ENCODE data around the gene TCEAL3.

TCEAL3 gene

DNA sequence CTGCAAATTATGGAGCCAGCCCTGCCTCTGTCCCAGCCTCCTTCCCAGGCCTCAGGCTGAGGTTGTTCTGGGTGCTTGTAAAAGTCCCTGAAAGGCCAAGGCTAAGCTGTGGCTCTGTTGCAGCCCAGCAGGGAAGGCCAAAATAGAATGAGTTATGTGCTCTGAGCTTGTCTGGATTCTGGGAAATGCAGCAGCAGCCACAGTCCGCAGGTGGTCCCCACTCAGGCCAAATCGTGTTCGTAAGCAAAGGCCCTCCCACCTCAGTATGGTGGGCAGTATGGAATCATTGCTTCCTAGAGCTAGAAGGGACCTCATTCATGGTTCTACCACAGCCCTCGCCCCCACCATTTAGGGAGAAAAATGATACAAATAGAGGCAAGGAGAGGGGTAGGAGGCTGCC is 16.3 kb downstream of the TCEAL3 start:
- DNase-seq (ENCODE audit: low read depth in 2 of 2), result no peak
- TF ChIP-seq, protein P1, sequence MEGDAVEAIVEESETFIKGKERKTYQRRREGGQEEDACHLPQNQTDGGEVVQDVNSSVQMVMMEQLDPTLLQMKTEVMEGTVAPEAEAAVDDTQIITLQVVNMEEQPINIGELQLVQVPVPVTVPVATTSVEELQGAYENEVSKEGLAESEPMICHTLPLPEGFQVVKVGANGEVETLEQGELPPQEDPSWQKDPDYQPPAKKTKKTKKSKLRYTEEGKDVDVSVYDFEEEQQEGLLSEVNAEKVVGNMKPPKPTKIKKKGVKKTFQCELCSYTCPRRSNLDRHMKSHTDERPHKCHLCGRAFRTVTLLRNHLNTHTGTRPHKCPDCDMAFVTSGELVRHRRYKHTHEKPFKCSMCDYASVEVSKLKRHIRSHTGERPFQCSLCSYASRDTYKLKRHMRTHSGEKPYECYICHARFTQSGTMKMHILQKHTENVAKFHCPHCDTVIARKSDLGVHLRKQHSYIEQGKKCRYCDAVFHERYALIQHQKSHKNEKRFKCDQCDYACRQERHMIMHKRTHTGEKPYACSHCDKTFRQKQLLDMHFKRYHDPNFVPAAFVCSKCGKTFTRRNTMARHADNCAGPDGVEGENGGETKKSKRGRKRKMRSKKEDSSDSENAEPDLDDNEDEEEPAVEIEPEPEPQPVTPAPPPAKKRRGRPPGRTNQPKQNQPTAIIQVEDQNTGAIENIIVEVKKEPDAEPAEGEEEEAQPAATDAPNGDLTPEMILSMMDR (IDR thresholded peaks at IDR 0.05; ENCODE audit: low read depth, low read length), result no peak
- H3K4me3 ChIP-seq (replicated peaks in 1 of 2; ENCODE audit: low read depth in 2 of 2, low read length in 2 of 2), result no peak overlapping the region

DNA sequence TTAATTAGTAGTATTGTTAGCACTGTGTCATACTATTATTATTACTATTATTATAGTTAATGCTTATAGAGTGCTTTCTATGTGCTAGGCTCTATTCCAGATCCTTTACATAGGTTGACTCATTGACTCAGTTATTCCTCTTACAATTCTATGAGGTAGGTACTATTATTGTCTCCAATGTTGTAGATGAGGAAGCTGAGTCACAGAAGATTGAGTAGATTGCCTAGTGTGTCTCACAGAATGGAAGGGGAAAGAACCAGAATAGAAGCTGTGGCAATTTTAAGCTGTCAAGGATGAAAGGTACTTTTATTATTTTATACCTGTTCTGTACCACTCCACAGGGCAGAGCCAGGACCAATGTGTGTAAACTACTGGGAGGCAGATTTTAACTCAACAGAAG is 19.1 kb downstream of the TCEAL3 start:
- peak in 1 of 2 donors; percentile 65 for DNase-seq (ENCODE audit: low read depth in 2 of 2)
- TF ChIP-seq, protein P1 (IDR thresholded peaks at IDR 0.05; ENCODE audit: low read depth, low read length), result no peak
- no peak overlapping the region for H3K4me3 ChIP-seq (replicated peaks in 1 of 2; ENCODE audit: low read depth in 2 of 2, low read length in 2 of 2)

- DNase-seq (ENCODE audit: low read depth in 2 of 2), result peak; percentile 33 to 40
- TF ChIP-seq, protein P1 (IDR thresholded peaks at IDR 0.05; ENCODE audit: low read depth, low read length), result no peak
- H3K4me3 ChIP-seq (replicated peaks in 1 of 2; ENCODE audit: low read depth in 2 of 2, low read length in 2 of 2), result peak within 1 kb of the TSS; percentile 60 to 61
Observed at GRCh38 chrX:103628386-103629317, 20.9 kb downstream of the TCEAL3 start, which contains the start of gene TCEAL1. Gene TCEAL1, plus strand, starts transcription at chrX:103628975. Its CDS starts 942 bp downstream, at chrX:103629917.

- H3K4me3 ChIP-seq (replicated peaks in 1 of 2; ENCODE audit: low read depth in 2 of 2, low read length in 2 of 2), result peak overlapping the region; percentile 60 to 61
- TF ChIP-seq, protein P1 (IDR thresholded peaks at IDR 0.05; ENCODE audit: low read depth, low read length), result peak; percentile 50
- peak; percentile 60 to 76 for DNase-seq (ENCODE audit: low read depth in 2 of 2)
Observed at GRCh38 chrX:103629318-103630170, 21.8 kb downstream of the TCEAL3 start.

- H3K4me3 ChIP-seq (replicated peaks in 1 of 2; ENCODE audit: low read depth in 2 of 2, low read length in 2 of 2), result peak overlapping the region; percentile 60 to 61
- TF ChIP-seq, protein P1 (IDR thresholded peaks at IDR 0.05; ENCODE audit: low read depth, low read length), result no peak
- DNase-seq (ENCODE audit: low read depth in 2 of 2), result no peak
Observed at GRCh38 chrX:103630171-103630511, 22.4 kb downstream of the TCEAL3 start.

GRCh38 chrX:103631145-103631544 is 23.4 kb downstream of the TCEAL3 start:
- no peak for DNase-seq (ENCODE audit: low read depth in 2 of 2)
- TF ChIP-seq, protein P1 (IDR thresholded peaks at IDR 0.05; ENCODE audit: low read depth, low read length), result no peak
- no peak overlapping the region for H3K4me3 ChIP-seq (replicated peaks in 1 of 2; ENCODE audit: low read depth in 2 of 2, low read length in 2 of 2)
